ENCODE data around the gene YAP1. TPM values are rescaled to one million over a fixed set of nuclear protein-coding genes. Genes with fewer than 3 reads are reported as not detected.

The YAP1 gene
- total and polyA plus RNA-seq, 4 donors = 3.7 to 65.6 (median 18.3) TPM

DNA sequence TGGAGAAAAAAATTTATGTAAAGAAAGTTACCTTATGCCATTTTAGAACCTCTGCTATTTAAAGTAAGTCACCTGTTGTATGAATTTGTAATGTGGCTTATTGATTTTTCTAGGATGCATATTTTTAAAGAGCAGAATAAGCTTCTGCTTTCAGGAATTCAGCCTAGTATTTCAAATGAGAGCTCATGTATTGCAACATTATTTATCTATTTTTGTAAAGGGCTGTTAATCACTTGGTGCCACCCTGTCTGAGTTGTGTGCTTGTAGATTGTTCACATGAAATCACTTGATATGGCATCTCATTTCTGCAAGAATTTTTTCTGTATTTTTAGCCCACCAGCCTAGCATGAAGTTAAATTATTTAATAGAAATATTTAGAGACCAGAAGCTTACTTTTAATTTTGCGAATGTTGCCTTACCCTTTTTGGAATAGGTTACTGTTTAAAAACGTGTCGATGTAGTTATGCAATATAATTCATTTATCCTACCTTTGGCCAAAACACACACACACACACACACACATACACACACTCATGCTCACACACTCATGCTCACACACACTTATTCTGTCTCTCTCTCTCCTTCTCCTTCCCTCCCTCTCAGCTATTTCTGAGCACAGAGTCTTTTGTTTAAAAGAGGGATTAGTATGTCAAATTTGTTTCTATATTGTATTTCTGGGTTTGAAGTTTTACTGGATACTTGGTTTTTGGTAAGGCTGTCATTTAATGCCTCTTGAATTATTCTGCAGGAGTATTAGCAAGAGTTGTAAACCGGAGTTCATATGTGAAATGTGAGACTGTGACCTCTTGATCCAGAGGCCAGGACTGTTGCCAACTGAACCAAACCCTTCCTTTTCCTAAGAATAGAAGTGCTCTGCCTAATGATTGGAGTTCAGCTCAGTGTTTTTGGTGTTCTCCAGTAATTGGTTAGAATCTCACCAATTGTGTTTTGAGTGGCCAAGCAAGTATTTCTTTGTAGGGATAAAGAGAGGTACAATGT, 34.4 kb downstream of the YAP1 start:
- 25% methylated on average over 4 of the region's 4 CpGs for WGBS
- Histone ChIP-seq H3K9ac (ENCODE audit: low read depth in 1 of 2, low read length in 2 of 2) (no peak overlapping the region), H3K36me3 (ENCODE audit: control insufficient read depth in 4 of 4, insufficient read depth in 3 of 4, low read depth in 1 of 4, low read length in 3 of 4) (no peaks in the 10 kb centered on the region), H3K4me3 (ENCODE audit: low read depth in 1 of 3, low read length in 3 of 3) (no peak overlapping the region), H3K4me1 (ENCODE audit: control insufficient read depth in 4 of 4, insufficient read depth in 4 of 4, low read length in 3 of 4) (peaks cover 3 to 33% (median 17%) of the 10 kb centered on the region in 4 donors), H3K27ac (ENCODE audit: low read depth in 1 of 2, low read length in 2 of 2) (peak overlapping the region; percentile 17 to 59), H3K9me3 (ENCODE audit: control insufficient read depth in 4 of 4, low read length in 3 of 4) (no peaks in the 10 kb centered on the region), H3K27me3 (ENCODE audit: control insufficient read depth in 4 of 4, insufficient read depth in 4 of 4, low read length in 3 of 4) (no peaks in the 10 kb centered on the region)
- DNase-seq (ENCODE audit: low spot score) = no peak
- TF ChIP-seq RXRA (IDR thresholded peaks at IDR 0.05) = peak; percentile 35 to 44
- TF ChIP-seq NR2F2 (IDR thresholded peaks at IDR 0.05) = peak; percentile 88
- no peak for TF ChIP-seq SP1 (IDR thresholded peaks at IDR 0.05)
- TF ChIP-seq FOXA2 (IDR thresholded peaks at IDR 0.05) = no peak
- TF ChIP-seq, protein P1, sequence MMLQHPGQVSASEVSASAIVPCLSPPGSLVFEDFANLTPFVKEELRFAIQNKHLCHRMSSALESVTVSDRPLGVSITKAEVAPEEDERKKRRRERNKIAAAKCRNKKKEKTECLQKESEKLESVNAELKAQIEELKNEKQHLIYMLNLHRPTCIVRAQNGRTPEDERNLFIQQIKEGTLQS (IDR thresholded peaks at IDR 0.05) = no peak
- peak; percentile 60 to 65 for TF ChIP-seq HNF4A (conservative IDR thresholded peaks at IDR 0.05)
- no peak for TF ChIP-seq EGR1 (IDR thresholded peaks at IDR 0.05; ENCODE audit: low read depth in 2 of 2)
- TF ChIP-seq YY1 (IDR thresholded peaks at IDR 0.05) = no peak
- TF ChIP-seq GABPA (IDR thresholded peaks at IDR 0.05 in 1 of 2, conservative IDR thresholded peaks at IDR 0.05 in 1 of 2) = no peak
- TF ChIP-seq RAD21 (IDR thresholded peaks at IDR 0.05) = peak in 1 of 2 donors; percentile 5
- no peak for TF ChIP-seq HNF4G (IDR thresholded peaks at IDR 0.05)
- TF ChIP-seq, protein P2, sequence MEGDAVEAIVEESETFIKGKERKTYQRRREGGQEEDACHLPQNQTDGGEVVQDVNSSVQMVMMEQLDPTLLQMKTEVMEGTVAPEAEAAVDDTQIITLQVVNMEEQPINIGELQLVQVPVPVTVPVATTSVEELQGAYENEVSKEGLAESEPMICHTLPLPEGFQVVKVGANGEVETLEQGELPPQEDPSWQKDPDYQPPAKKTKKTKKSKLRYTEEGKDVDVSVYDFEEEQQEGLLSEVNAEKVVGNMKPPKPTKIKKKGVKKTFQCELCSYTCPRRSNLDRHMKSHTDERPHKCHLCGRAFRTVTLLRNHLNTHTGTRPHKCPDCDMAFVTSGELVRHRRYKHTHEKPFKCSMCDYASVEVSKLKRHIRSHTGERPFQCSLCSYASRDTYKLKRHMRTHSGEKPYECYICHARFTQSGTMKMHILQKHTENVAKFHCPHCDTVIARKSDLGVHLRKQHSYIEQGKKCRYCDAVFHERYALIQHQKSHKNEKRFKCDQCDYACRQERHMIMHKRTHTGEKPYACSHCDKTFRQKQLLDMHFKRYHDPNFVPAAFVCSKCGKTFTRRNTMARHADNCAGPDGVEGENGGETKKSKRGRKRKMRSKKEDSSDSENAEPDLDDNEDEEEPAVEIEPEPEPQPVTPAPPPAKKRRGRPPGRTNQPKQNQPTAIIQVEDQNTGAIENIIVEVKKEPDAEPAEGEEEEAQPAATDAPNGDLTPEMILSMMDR (IDR thresholded peaks at IDR 0.05; ENCODE audit: low read depth, low read length, missing input control) = no peak
- no peak for TF ChIP-seq ZBTB33 (IDR thresholded peaks at IDR 0.05)
- TF ChIP-seq JUND (IDR thresholded peaks at IDR 0.05) = no peak
- no peak for TF ChIP-seq MAX (IDR thresholded peaks at IDR 0.05)
- TF ChIP-seq, protein P3, sequence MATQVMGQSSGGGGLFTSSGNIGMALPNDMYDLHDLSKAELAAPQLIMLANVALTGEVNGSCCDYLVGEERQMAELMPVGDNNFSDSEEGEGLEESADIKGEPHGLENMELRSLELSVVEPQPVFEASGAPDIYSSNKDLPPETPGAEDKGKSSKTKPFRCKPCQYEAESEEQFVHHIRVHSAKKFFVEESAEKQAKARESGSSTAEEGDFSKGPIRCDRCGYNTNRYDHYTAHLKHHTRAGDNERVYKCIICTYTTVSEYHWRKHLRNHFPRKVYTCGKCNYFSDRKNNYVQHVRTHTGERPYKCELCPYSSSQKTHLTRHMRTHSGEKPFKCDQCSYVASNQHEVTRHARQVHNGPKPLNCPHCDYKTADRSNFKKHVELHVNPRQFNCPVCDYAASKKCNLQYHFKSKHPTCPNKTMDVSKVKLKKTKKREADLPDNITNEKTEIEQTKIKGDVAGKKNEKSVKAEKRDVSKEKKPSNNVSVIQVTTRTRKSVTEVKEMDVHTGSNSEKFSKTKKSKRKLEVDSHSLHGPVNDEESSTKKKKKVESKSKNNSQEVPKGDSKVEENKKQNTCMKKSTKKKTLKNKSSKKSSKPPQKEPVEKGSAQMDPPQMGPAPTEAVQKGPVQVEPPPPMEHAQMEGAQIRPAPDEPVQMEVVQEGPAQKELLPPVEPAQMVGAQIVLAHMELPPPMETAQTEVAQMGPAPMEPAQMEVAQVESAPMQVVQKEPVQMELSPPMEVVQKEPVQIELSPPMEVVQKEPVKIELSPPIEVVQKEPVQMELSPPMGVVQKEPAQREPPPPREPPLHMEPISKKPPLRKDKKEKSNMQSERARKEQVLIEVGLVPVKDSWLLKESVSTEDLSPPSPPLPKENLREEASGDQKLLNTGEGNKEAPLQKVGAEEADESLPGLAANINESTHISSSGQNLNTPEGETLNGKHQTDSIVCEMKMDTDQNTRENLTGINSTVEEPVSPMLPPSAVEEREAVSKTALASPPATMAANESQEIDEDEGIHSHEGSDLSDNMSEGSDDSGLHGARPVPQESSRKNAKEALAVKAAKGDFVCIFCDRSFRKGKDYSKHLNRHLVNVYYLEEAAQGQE (IDR thresholded peaks at IDR 0.05) = no peak
- no peak for TF ChIP-seq TAF1 (conservative IDR thresholded peaks at IDR 0.05)
- TF ChIP-seq FOXA1 (IDR thresholded peaks at IDR 0.05) = no peak

All from liver (tissue), 9 donors.